Measurements from ENCODE around the gene NPBWR2. TPM values are rescaled to one million over a fixed set of nuclear protein-coding genes. Genes with fewer than 3 reads are reported as not detected.

Gene NPBWR2
- total and polyA plus RNA-seq, 9 of the 15 experiments (the other 6 are each of a cell fraction or from before 2014, with no cell fraction given): not detected

- 0 out of 2 replicates have a peak, but pooled peaks have one; percentile 2 for TF ChIP-seq GATAD2B (IDR thresholded peaks at IDR 0.05; ENCODE audit: borderline replicate concordance)
These were observed 27.2 kb downstream of the NPBWR2 start, which contains the start of gene OPRL1 (continued) for GRCh38 chr20:64080013-64080812.

GRCh38 chr20:64079273-64080012 lies 27.9 kb downstream of the NPBWR2 start, which contains the start of gene RGS19:
Gene RGS19 (minus strand): TSS chr20:64079518. CDS start chr20:64076886, 2,632 bp downstream.
- 0% methylated on average over 12 of the region's 73 CpGs for WGBS (ENCODE audit: insufficient coverage, low coverage, missing lambda C conversion rate)
- H3K9me1 ChIP-seq (ENCODE audit: control insufficient read depth, insufficient read depth, low read length): no peaks in the 10 kb centered on the region
- H3K36me3 ChIP-seq (ENCODE audit: control insufficient read depth, insufficient read depth, low read length): no peaks in the 10 kb centered on the region
- peak within 1 kb of the TSS; percentile 78 to 94 for H3K9ac ChIP-seq (ENCODE audit: insufficient read depth in 1 of 2, low read depth in 2 of 2, low read length in 2 of 2)
- BruUV-seq (replicated peaks): no TSS peak
- peak within 1 kb of the TSS; percentile 75 for H3K27ac ChIP-seq (ENCODE audit: extremely low read depth, low read depth, low read length)
- CTCF ChIA-PET (ENCODE audit: low intra/inter-chr PET ratio): no interaction called here
- peak within 1 kb of the TSS; percentile 90 for H2AFZ ChIP-seq (ENCODE audit: low read depth, low read length)
- peak; percentile 42 for FAIRE-seq
- POLR2A ChIA-PET: interaction anchor here (0.5 to 1.3 kb wide), 4 partner anchors 17 to 119 kb away, joined by 3 read pairs; no protein-coding TSS in a partner anchor
- ATAC-seq: peak; percentile 85
- peak; percentile 88 to 94 (median 92) for DNase-seq (ENCODE audit: extremely low read depth in 1 of 4, low spot score in 3 of 4)
- peaks cover 1 to 8% of the 10 kb centered on the region in 2 experiments; a peak in 4 of 5 replicates for H3K27me3 ChIP-seq (ENCODE audit: control insufficient read depth in 2 of 2, insufficient read depth in 2 of 2, low read length in 2 of 2)
- peak within 1 kb of the TSS; percentile 70 for H3K4me2 ChIP-seq (ENCODE audit: insufficient read depth, low read length)
- no peaks in the 10 kb centered on the region; the same call in 1 of the 2 replicates for H4K20me1 ChIP-seq (replicated peaks; ENCODE audit: control insufficient read depth, insufficient read depth, low read length)
- peaks cover 16 to 84% of the 10 kb centered on the region in 2 experiments; a peak in 4 of 5 replicates for H3K4me1 ChIP-seq (replicated peaks in 1 of 2; ENCODE audit: control insufficient read depth in 2 of 2, insufficient read depth in 2 of 2, low read length in 2 of 2)
- in situ Hi-C loops (cut with MboI) (no loop called here), intact Hi-C loops (cut with micrococcal nuclease) (no loop called here)
- H3K4me3 ChIP-seq: peak within 1 kb of the TSS; percentile 70
- H3K9me3 ChIP-seq (replicated peaks; ENCODE audit: control insufficient read depth, insufficient read depth, low read depth, low read length): no peaks in the 10 kb centered on the region
- H3K79me2 ChIP-seq (ENCODE audit: control insufficient read depth, insufficient read depth, low read length): peaks cover 10% of the 10 kb centered on the region; the same call in 2 of the 3 replicates
- TF ChIP-seq CHAMP1 (IDR thresholded peaks at IDR 0.05): no peak
- peak; percentile 64; the same call in 1 of the 2 replicates for TF ChIP-seq GATAD2B (IDR thresholded peaks at IDR 0.05; ENCODE audit: borderline replicate concordance)
- peak; percentile 67 to 80 for TF ChIP-seq KDM1A (IDR thresholded peaks at IDR 0.05)
- peak; percentile 77 for TF ChIP-seq MAX (CRISPR knock-in tag; IDR thresholded peaks at IDR 0.05)
- TF ChIP-seq NONO (IDR thresholded peaks at IDR 0.05; ENCODE audit: low read depth in 2 of 2, low read length in 1 of 2): peak in 1 of 2 experiments; percentile 59; a peak in 1 of 4 replicates
- TF ChIP-seq GABPB1 (CRISPR knock-in tag; IDR thresholded peaks at IDR 0.05): peak; percentile 33
- peak; percentile 79 for TF ChIP-seq HDAC2 (IDR thresholded peaks at IDR 0.05)
- peak in 1 of 2 experiments; percentile 66; a peak in 2 of 4 replicates for TF ChIP-seq HDAC1 (IDR thresholded peaks at IDR 0.05)
- TF ChIP-seq TAF1 (IDR thresholded peaks at IDR 0.05; ENCODE audit: control insufficient read depth, extremely low read depth, insufficient read depth, low read length, severe bottlenecking): peak; percentile 22
- TF ChIP-seq RBBP5 (IDR thresholded peaks at IDR 0.05; ENCODE audit: borderline replicate concordance, insufficient read depth, low read length, poor library complexity, severe bottlenecking): peak; percentile 37
- TF ChIP-seq TRIM25 (IDR thresholded peaks at IDR 0.05; ENCODE audit: borderline replicate concordance): no peak
- 0 out of 2 replicates have a peak, but pooled peaks have one; percentile 21 for TF ChIP-seq SIN3B (IDR thresholded peaks at IDR 0.05; ENCODE audit: low read depth)
